ENCODE measurements around the gene MAP3K20.

DNA sequence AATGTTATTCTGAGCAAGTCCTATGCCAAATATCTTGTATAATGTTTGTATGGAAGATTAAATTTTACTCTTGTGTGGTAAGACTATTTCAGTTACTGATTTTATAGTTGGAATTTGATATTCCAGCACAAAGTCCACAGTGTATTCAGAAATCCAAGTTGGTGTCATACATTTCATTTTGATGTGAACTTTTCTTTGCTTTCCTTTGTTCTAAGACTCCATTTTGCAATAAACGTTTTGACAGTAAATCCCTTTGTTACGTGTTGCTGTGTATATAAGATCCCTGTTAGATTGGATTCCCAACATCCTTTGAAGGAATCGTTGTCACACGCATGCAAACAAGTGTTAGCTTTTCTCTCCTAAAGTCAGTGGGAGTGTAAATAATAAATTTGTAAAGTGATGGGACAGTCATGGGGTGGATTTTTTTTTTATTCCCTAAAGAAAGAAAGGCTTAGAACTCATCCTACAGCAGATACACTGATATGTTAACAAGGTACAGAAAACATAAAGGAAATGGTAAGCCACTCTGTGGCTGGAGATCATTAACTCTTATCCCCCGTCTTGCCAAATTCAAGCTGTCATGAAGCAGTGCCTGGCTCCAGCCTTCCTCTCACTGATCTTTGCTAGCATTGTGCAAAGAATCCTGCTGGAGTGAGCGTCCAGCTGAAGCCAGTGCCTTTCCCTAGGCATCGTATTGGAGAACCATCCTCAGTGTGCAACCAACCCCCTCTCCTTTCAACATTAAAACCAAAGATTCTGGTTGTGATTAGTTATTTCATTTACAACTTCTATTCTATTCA, 151.5 kb downstream of the MAP3K20 start:
- TF ChIP-seq TEAD1 (CRISPR knock-in tag; IDR thresholded peaks at IDR 0.05): no peak
- TF ChIP-seq, protein P1, sequence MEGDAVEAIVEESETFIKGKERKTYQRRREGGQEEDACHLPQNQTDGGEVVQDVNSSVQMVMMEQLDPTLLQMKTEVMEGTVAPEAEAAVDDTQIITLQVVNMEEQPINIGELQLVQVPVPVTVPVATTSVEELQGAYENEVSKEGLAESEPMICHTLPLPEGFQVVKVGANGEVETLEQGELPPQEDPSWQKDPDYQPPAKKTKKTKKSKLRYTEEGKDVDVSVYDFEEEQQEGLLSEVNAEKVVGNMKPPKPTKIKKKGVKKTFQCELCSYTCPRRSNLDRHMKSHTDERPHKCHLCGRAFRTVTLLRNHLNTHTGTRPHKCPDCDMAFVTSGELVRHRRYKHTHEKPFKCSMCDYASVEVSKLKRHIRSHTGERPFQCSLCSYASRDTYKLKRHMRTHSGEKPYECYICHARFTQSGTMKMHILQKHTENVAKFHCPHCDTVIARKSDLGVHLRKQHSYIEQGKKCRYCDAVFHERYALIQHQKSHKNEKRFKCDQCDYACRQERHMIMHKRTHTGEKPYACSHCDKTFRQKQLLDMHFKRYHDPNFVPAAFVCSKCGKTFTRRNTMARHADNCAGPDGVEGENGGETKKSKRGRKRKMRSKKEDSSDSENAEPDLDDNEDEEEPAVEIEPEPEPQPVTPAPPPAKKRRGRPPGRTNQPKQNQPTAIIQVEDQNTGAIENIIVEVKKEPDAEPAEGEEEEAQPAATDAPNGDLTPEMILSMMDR (IDR thresholded peaks at IDR 0.05): no peak
- TF ChIP-seq, protein P2, sequence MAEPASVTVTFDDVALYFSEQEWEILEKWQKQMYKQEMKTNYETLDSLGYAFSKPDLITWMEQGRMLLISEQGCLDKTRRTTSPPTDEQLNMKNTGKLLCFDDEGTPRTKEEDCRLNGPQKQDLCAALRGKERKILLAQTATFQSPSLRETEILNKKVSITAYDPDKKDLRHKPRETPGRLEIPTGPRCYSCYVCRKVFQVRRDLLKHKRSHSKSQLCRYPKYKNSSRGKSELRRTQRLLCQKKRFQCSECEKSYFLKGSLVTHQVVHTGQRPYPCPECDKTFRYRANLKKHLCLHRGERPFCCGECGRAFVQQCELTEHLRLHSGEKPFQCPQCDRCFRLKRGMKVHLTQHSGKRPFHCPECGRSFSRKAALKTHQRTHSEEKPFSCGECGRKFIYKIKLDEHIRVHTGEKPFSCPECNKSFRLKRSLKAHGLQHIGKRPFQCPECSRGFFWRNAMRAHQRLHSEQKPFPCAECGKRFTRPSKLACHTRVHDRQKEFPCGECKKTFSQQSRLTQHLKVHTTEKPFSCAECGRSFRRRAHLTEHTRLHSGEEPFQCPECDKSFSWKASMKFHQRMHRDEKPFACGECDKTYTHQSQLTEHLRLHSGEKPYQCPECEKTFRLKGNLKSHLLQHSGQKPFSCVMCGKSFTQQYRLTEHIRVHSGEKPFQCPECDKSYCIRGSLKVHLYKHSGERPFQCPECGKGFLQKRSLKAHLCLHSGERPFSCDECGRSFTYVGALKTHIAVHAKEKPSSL (CRISPR knock-in tag; conservative IDR thresholded peaks at IDR 0.05): no peak
- TF ChIP-seq, protein P3, sequence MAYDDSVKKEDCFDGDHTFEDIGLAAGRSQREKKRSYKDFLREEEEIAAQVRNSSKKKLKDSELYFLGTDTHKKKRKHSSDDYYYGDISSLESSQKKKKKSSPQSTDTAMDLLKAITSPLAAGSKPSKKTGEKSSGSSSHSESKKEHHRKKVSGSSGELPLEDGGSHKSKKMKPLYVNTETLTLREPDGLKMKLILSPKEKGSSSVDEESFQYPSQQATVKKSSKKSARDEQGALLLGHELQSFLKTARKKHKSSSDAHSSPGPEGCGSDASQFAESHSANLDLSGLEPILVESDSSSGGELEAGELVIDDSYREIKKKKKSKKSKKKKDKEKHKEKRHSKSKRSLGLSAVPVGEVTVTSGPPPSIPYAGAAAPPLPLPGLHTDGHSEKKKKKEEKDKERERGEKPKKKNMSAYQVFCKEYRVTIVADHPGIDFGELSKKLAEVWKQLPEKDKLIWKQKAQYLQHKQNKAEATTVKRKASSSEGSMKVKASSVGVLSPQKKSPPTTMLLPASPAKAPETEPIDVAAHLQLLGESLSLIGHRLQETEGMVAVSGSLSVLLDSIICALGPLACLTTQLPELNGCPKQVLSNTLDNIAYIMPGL (CRISPR knock-in tag; IDR thresholded peaks at IDR 0.05): no peak
- TF ChIP-seq, protein P4, sequence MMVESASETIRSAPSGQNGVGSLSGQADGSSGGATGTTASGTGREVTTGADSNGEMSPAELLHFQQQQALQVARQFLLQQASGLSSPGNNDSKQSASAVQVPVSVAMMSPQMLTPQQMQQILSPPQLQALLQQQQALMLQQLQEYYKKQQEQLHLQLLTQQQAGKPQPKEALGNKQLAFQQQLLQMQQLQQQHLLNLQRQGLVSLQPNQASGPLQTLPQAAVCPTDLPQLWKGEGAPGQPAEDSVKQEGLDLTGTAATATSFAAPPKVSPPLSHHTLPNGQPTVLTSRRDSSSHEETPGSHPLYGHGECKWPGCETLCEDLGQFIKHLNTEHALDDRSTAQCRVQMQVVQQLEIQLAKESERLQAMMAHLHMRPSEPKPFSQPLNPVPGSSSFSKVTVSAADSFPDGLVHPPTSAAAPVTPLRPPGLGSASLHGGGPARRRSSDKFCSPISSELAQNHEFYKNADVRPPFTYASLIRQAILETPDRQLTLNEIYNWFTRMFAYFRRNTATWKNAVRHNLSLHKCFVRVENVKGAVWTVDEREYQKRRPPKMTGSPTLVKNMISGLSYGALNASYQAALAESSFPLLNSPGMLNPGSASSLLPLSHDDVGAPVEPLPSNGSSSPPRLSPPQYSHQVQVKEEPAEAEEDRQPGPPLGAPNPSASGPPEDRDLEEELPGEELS (CRISPR knock-in tag; IDR thresholded peaks at IDR 0.05): no peak
- no peak for TF ChIP-seq NR2C2 (CRISPR knock-in tag; IDR thresholded peaks at IDR 0.05)
- TF ChIP-seq TEAD4 (CRISPR knock-in tag; IDR thresholded peaks at IDR 0.05): no peak
- no peak for TF ChIP-seq ZNF671 (CRISPR knock-in tag; IDR thresholded peaks at IDR 0.05)

All from WTC11 (cell line).